ENCODE data around the gene MYO16.

Gene MYO16

GRCh38 chr13:109246001-109246400 lies 616.6 kb downstream of the MYO16 start:
- H3K27ac ChIP-seq: no peak overlapping the region
- TF ChIP-seq CTCF (IDR thresholded peaks at IDR 0.05) (no peak), ZFX (IDR thresholded peaks at IDR 0.05; ENCODE audit: borderline replicate concordance) (no peak)

- no peak overlapping the region for H3K27ac ChIP-seq
Observed at GRCh38 chr13:109249780-109250528, 620.5 kb downstream of the MYO16 start.

GRCh38 chr13:109251956-109252355 lies 622.5 kb downstream of the MYO16 start:
- TF ChIP-seq ZFX (IDR thresholded peaks at IDR 0.05; ENCODE audit: borderline replicate concordance): no peak
- no peak for TF ChIP-seq CTCF (IDR thresholded peaks at IDR 0.05)
- H3K27ac ChIP-seq: no peak overlapping the region

More at GRCh38 chr13:109249780-109250528, 620.5 kb downstream of the MYO16 start:
- no peak for TF ChIP-seq ZFX (IDR thresholded peaks at IDR 0.05; ENCODE audit: borderline replicate concordance)
- TF ChIP-seq CTCF (IDR thresholded peaks at IDR 0.05): no peak

GRCh38 chr13:109253316-109253715 lies 623.9 kb downstream of the MYO16 start:
- no peak for TF ChIP-seq ZFX (IDR thresholded peaks at IDR 0.05; ENCODE audit: borderline replicate concordance)
- no peak for TF ChIP-seq CTCF (IDR thresholded peaks at IDR 0.05)
- no peak overlapping the region for H3K27ac ChIP-seq

- TF ChIP-seq ZFX (IDR thresholded peaks at IDR 0.05; ENCODE audit: borderline replicate concordance): no peak
- TF ChIP-seq CTCF (IDR thresholded peaks at IDR 0.05): no peak
- H3K27ac ChIP-seq: no peak overlapping the region
Observed at GRCh38 chr13:109254274-109254673, 624.9 kb downstream of the MYO16 start.

- H3K27ac ChIP-seq: no peak overlapping the region
- TF ChIP-seq ZFX (IDR thresholded peaks at IDR 0.05; ENCODE audit: borderline replicate concordance): no peak
- TF ChIP-seq CTCF (IDR thresholded peaks at IDR 0.05): no peak
Observed at GRCh38 chr13:109255141-109255856, 625.9 kb downstream of the MYO16 start.
